SK-N-SH (cell line): ENCODE data around the gene USP4. TPM values are rescaled to one million over a fixed set of nuclear protein-coding genes. Genes with fewer than 3 reads are reported as not detected.

ENCODE experiments used
- CTCF ChIA-PET: fragments of 300-600, 350-600 bp; formaldehyde crosslinking; extraction: SDS; loops from one replicate; lab custom pipeline; 2021; lab: Yijun Ruan, JAX
- POLR2A ChIA-PET: fragments of 350-600 bp; sonication (Branson Sonifier 250); formaldehyde crosslinking; extraction: SDS; loops from one replicate; lab custom pipeline; 2020; ENCODE audit warnings: antibody characterized with exemption, inconsistent platforms; lab: Yijun Ruan, JAX
- DNase-seq: peaks from one replicate; pipeline ENCODE4 v3.0.0; 2012
- H2AFZ ChIP-seq: fragments of 200-600 bp; sonication (generic); 2 replicates; pipeline ENCODE4 v1.8.1; 2016; ENCODE audit warnings: antibody characterized with exemption, mild to moderate bottlenecking, low read depth
- H3F3A ChIP-seq: fragments of 200-600 bp; sonication (generic); replicated peaks from 2 replicates; pipeline ENCODE3; 2016; ENCODE audit warnings: antibody characterized with exemption, mild to moderate bottlenecking; ENCODE audit not compliant: insufficient read depth
- H3K27ac ChIP-seq, 2 experiments: fragments of 200-500 bp in 1 of 2; fragments of 200-600 bp in 1 of 2; sonication (Bioruptor generic) in 1 of 2; sonication (generic), shearing (Covaris generic) in 1 of 2; 2 replicates each; pipeline versions ENCODE4 v1.5.1 to v1.6.1; 2014 to 2016; ENCODE audit warnings: low read depth in 2 of 2, inconsistent platforms in 1 of 2, low read length in 1 of 2, mild to moderate bottlenecking in 1 of 2, mixed read lengths in 1 of 2
- H3K27me3 ChIP-seq: fragments of 200-600 bp; sonication (generic), shearing (Covaris generic); 2 replicates; pipeline ENCODE4 v1.6.1; 2016; ENCODE audit warnings: mixed run types; ENCODE audit not compliant: insufficient read depth
- H3K36me3 ChIP-seq, 2 experiments: fragments of 200-500 bp in 1 of 2; fragments of 200-600 bp in 1 of 2; sonication (Bioruptor generic) in 1 of 2; sonication (generic) in 1 of 2; replicated peaks in 1 of 2; 2 replicates each; pipeline versions ENCODE3 to v1.5.1; 2014 to 2016; ENCODE audit warnings: low read length in 1 of 2, mild to moderate bottlenecking in 1 of 2; ENCODE audit not compliant: insufficient read depth in 2 of 2, control insufficient read depth in 1 of 2
- H3K4me1 ChIP-seq, 2 experiments: fragments of 200-500 bp in 1 of 2; fragments of 200-600 bp in 1 of 2; sonication (Bioruptor generic) in 1 of 2; sonication (generic), shearing (Covaris generic) in 1 of 2; 2 replicates each; pipeline versions ENCODE4 v1.5.1 to v1.6.1; 2014 to 2016; ENCODE audit warnings: low read depth in 1 of 2, low read length in 1 of 2, mixed run types in 1 of 2; ENCODE audit not compliant: insufficient read depth in 2 of 2, control insufficient read depth in 1 of 2
- H3K4me2 ChIP-seq: fragments of 200-600 bp; sonication (generic), shearing (Covaris generic); 2 replicates; pipeline ENCODE4 v1.6.1; 2017; ENCODE audit warnings: mixed run types
- H3K4me3 ChIP-seq, 2 experiments: fragments of 200-500 bp in 1 of 2; fragments of 200-600 bp in 1 of 2; sonication (Bioruptor generic) in 1 of 2; sonication (generic), shearing (Covaris generic) in 1 of 2; 2 replicates each; pipeline versions ENCODE4 v1.5.1 to v1.8.1; 2014 to 2016; ENCODE audit warnings: low read depth in 2 of 2, inconsistent platforms in 1 of 2, low read length in 1 of 2, mild to moderate bottlenecking in 1 of 2, mixed read lengths in 1 of 2, moderate library complexity in 1 of 2
- H3K79me2 ChIP-seq: fragments of 200-600 bp; sonication (generic); 2 replicates; pipeline ENCODE4 v1.8.1; 2017; ENCODE audit warnings: mild to moderate bottlenecking; ENCODE audit not compliant: insufficient read depth
- H3K9ac ChIP-seq: fragments of 200-600 bp; sonication (generic); 2 replicates; pipeline ENCODE4 v1.6.1; 2017; ENCODE audit warnings: mixed run types
- H3K9me2 ChIP-seq: fragments of 200-600 bp; sonication (generic); 2 replicates; pipeline ENCODE4 v1.6.1; 2017; ENCODE audit warnings: mixed run types
- H3K9me3 ChIP-seq: fragments of 200-600 bp; sonication (generic); 2 replicates; pipeline ENCODE4 v1.6.1; 2017; ENCODE audit warnings: mixed run types, mild to moderate bottlenecking, moderate library complexity
- H4K20me1 ChIP-seq: fragments of 200-600 bp; sonication (generic); 2 replicates; pipeline ENCODE4 v1.6.1; 2017; ENCODE audit warnings: mild to moderate bottlenecking, mixed run types; ENCODE audit not compliant: insufficient read depth
- ELF1 ChIP-seq: IDR thresholded peaks from 2 replicates; pipeline ENCODE4 v1.4.0; 2012
- EZH2phosphoT487 ChIP-seq: fragments of 200-600 bp; sonication (generic); IDR thresholded peaks from 2 replicates; pipeline ENCODE4 v1.6.1; 2017; ENCODE audit warnings: low read depth, mixed run types, mild to moderate bottlenecking, antibody characterized with exemption, moderate library complexity, borderline replicate concordance
- FOXM1 ChIP-seq: IDR thresholded peaks from 2 replicates; pipeline ENCODE4 v1.4.0; 2012; ENCODE audit warnings: low read depth, mild to moderate bottlenecking
- GABPA ChIP-seq: IDR thresholded peaks from 2 replicates; pipeline ENCODE4 v1.4.0; 2012; ENCODE audit warnings: low read depth, mild to moderate bottlenecking
- JUND ChIP-seq: IDR thresholded peaks from 2 replicates; pipeline ENCODE4 v1.4.0; 2012
- NFIC ChIP-seq: IDR thresholded peaks from 2 replicates; pipeline ENCODE4 v1.4.0; 2012; ENCODE audit warnings: borderline replicate concordance
- PBX3 ChIP-seq: IDR thresholded peaks from 2 replicates; pipeline ENCODE4; 2012
- POLR2AphosphoS5 ChIP-seq: IDR thresholded peaks from 2 replicates; pipeline ENCODE4 v1.6.1; 2012; ENCODE audit warnings: low read depth, low read length
- RFX5 ChIP-seq: IDR thresholded peaks from 2 replicates; pipeline ENCODE4 v1.6.1; 2012; ENCODE audit warnings: mild to moderate bottlenecking, improper control_type of control experiment, low read length
- SMC3 ChIP-seq: IDR thresholded peaks from 2 replicates; pipeline ENCODE4 v1.6.1; 2012; ENCODE audit warnings: low read depth, low read length, improper control_type of control experiment
- TCF12 ChIP-seq: IDR thresholded peaks from 2 replicates; pipeline ENCODE4 v1.4.0; 2012
- TEAD4 ChIP-seq: IDR thresholded peaks from 2 replicates; pipeline ENCODE4 v1.4.0; 2012; ENCODE audit warnings: mild to moderate bottlenecking, borderline replicate concordance; ENCODE audit not compliant: insufficient read depth
- USF2 ChIP-seq: fragments of 150-350 bp; IDR thresholded peaks from 2 replicates; pipeline ENCODE4 v1.6.1; 2017; ENCODE audit warnings: antibody characterized with exemption, low read length, low read depth, borderline replicate concordance
- YY1 ChIP-seq: IDR thresholded peaks from 2 replicates; pipeline ENCODE4 v1.4.0; 2012; ENCODE audit warnings: low read depth, mild to moderate bottlenecking
- WGBS: methylation state at CpG from one replicate; pipeline ENCODE4 v1.1.6; 2017; ENCODE audit warnings: low lambda C conversion rate; 5-methylcytosine and 5-hydroxymethylcytosine counted together
- polyA plus RNA-seq, 3 experiments: library from polyadenylated mRNA; depleted of rRNA; stranded (reverse); fragments of >200 nt; gene quantifications; 2 replicates each; pipeline ENCODE4 v1.2.3, GENCODE V29; 2012
- TF ChIP-seq, protein P1 (sequence below): IDR thresholded peaks from 2 replicates; pipeline ENCODE4 v1.6.1; 2012; ENCODE audit warnings: mild to moderate bottlenecking, low read depth, low read length, moderate library complexity
- TF ChIP-seq, protein P2 (sequence below): fragments of 150-350 bp; IDR thresholded peaks from 2 replicates; pipeline ENCODE4 v1.6.1; 2016; ENCODE audit warnings: mild to moderate bottlenecking, low read depth, low read length

USP4 gene
- polyA plus RNA-seq, 1 of the 3 experiments (the other 2 are of a cell fraction), result 33.2 TPM

GRCh38 chr3:49255718-49256511, 83.9 kb downstream of the USP4 start:
- Histone ChIP-seq H3F3A (no peaks in the 10 kb centered on the region), H3K27me3 (no peaks in the 10 kb centered on the region), H3K27ac (no peak overlapping the region), H3K4me1 (no peaks in the 10 kb centered on the region), H3K9me3 (no peaks in the 10 kb centered on the region), H3K4me3 (no peak overlapping the region), H4K20me1 (no peaks in the 10 kb centered on the region), H3K9me2 (no peaks in the 10 kb centered on the region), H3K4me2 (no peak overlapping the region), H2AFZ (no peak overlapping the region), H3K9ac (no peak overlapping the region), H3K79me2 (no peaks in the 10 kb centered on the region), H3K36me3 (no peaks in the 10 kb centered on the region)
- no peak for DNase-seq
- ChIA-PET POLR2A (no interaction called here), CTCF (no interaction called here)
- 90% methylated on average over 5 of the region's 6 CpGs for WGBS
- TF ChIP-seq JUND, result no peak
- TF ChIP-seq GABPA, result no peak
- TF ChIP-seq, protein P1, sequence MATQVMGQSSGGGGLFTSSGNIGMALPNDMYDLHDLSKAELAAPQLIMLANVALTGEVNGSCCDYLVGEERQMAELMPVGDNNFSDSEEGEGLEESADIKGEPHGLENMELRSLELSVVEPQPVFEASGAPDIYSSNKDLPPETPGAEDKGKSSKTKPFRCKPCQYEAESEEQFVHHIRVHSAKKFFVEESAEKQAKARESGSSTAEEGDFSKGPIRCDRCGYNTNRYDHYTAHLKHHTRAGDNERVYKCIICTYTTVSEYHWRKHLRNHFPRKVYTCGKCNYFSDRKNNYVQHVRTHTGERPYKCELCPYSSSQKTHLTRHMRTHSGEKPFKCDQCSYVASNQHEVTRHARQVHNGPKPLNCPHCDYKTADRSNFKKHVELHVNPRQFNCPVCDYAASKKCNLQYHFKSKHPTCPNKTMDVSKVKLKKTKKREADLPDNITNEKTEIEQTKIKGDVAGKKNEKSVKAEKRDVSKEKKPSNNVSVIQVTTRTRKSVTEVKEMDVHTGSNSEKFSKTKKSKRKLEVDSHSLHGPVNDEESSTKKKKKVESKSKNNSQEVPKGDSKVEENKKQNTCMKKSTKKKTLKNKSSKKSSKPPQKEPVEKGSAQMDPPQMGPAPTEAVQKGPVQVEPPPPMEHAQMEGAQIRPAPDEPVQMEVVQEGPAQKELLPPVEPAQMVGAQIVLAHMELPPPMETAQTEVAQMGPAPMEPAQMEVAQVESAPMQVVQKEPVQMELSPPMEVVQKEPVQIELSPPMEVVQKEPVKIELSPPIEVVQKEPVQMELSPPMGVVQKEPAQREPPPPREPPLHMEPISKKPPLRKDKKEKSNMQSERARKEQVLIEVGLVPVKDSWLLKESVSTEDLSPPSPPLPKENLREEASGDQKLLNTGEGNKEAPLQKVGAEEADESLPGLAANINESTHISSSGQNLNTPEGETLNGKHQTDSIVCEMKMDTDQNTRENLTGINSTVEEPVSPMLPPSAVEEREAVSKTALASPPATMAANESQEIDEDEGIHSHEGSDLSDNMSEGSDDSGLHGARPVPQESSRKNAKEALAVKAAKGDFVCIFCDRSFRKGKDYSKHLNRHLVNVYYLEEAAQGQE, result no peak
- no peak for TF ChIP-seq RFX5
- TF ChIP-seq ELF1, result no peak
- no peak for TF ChIP-seq EZH2phosphoT487
- no peak for TF ChIP-seq USF2
- TF ChIP-seq POLR2AphosphoS5, result no peak

- TF ChIP-seq SMC3 (no peak), TEAD4 (no peak), NFIC (no peak), TCF12 (peak; percentile 71), FOXM1 (no peak), RFX5 (no peak), YY1 (no peak), JUND (no peak), PBX3 (peak; percentile 31; the same call in 1 of the 2 replicates), POLR2AphosphoS5 (no peak)
- TF ChIP-seq, protein P2, sequence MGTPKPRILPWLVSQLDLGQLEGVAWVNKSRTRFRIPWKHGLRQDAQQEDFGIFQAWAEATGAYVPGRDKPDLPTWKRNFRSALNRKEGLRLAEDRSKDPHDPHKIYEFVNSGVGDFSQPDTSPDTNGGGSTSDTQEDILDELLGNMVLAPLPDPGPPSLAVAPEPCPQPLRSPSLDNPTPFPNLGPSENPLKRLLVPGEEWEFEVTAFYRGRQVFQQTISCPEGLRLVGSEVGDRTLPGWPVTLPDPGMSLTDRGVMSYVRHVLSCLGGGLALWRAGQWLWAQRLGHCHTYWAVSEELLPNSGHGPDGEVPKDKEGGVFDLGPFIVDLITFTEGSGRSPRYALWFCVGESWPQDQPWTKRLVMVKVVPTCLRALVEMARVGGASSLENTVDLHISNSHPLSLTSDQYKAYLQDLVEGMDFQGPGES, result no peak
- Histone ChIP-seq H3K27me3 (no peaks in the 10 kb centered on the region), H3K36me3 (no peaks in the 10 kb centered on the region), H3K9me2 (no peaks in the 10 kb centered on the region), H3K79me2 (no peaks in the 10 kb centered on the region), H3K9me3 (no peaks in the 10 kb centered on the region), H3K27ac (no peak overlapping the region), H2AFZ (no peak overlapping the region), H3K4me3 (no peak overlapping the region), H3K9ac (no peak overlapping the region), H3K4me1 (no peaks in the 10 kb centered on the region), H4K20me1 (no peaks in the 10 kb centered on the region), H3F3A (no peaks in the 10 kb centered on the region), H3K4me2 (no peak overlapping the region)
- ChIA-PET POLR2A (no interaction called here), CTCF (no interaction called here)
- WGBS, result 38% methylated on average over 1 of the region's 1 CpG
- DNase-seq, result no peak
Measured at GRCh38 chr3:49255112-49255511, 84.7 kb downstream of the USP4 start.
